ENCODE data around the gene FAM241B.

The FAM241B gene, protein sequence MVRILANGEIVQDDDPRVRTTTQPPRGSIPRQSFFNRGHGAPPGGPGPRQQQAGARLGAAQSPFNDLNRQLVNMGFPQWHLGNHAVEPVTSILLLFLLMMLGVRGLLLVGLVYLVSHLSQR

DNA sequence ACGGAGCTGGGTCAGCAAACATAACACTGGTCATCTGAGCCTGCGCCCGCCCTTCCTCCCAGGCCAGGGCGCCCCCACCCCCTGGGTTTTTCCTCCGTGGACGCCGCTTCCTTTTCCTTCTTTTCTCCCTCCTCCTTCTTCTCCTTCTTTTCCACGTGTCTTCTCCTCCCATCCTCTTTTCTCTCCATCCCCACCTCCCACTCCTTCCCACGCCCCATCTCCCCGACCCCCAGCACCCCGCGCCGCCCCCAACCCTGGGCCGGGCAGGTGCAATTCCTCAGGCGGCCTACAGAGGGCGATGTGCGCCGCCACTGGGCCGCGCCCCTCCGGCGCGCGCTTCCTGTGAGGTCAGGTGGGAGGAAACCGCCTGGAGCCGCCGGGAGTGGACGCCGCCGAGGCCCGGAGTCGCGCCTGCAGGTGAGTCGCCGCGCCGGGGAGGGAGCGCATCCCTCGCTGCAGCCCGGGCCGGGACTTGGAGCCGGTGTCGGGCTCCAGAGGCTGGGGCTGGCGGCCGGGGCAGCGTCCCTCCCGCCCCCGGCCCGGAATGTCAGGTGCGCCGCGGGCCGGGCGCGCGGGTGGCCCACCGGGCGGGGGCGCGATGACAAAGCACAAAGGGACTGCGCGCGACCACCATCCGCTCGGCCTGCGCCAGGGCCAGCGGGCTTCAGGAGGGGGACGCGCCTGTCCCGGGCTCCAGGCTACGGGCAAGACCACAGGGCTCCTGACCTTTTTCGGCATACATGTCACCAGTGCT, at the start of gene FAM241B:
FAM241B (plus strand) TSS at position 351 of the 754 bp plus-strand sequence. CDS start 1,497 bp downstream, outside the sequence.
- peak; percentile 82 for DNase-seq

DNA sequence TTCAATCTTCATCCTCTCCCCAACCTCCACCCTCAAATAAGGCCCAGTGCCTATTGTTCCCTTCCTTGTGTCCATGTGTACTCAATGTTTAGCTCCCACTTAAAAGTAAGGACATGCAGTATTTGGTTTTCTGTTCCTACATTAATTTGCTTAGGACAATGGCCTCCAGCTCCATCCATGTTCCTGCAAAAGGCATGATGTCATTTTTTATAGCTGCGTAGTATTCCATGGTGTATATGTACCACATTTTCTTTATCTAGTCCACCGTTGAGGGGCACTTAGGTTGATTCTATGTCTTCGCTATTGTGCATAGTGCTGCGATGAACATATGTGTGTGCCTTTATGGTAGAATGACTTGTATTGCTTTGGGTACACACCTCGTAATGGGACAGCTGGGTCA, 49.6 kb upstream of the FAM241B start:
- no peak for DNase-seq

DNA sequence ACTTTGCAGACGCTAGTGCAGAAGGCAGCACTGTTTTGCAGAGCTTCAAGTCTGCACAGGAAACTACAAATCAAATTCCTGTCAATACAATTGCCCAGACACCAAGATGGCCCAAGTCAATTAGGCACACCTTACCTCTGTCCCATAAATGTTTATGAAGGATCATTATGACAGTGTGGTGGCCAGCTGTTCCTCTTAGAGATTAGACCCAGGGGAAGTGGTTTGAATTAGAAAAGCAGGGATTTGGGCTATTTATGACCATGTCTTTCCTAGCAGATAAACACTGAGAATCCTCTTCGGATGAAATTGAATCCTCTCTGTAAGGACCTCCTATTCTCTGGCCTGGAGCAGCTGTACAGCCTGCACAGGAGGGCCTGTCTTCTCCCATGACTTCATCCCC, 46.9 kb upstream of the FAM241B start:
- DNase-seq, result no peak

DNA sequence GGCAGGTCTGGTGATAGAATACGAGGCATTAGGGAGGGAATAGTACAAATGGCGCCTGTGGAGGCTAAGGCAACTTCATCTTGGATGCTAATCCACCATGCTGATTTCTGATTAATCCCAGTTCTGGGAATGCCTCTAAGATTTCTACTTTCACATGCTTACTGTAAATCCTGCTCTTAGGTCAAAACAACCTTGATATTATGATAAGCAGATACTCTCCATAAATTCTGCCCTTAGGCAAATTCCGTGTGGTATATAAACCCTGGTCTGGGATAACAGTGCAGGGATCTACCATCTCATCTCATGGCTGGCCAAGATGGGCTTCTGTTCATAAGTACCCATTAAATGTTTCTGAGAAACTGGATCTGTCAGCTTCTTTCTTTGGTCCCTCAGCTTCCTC, 45.4 kb upstream of the FAM241B start:
- no peak for DNase-seq

DNA sequence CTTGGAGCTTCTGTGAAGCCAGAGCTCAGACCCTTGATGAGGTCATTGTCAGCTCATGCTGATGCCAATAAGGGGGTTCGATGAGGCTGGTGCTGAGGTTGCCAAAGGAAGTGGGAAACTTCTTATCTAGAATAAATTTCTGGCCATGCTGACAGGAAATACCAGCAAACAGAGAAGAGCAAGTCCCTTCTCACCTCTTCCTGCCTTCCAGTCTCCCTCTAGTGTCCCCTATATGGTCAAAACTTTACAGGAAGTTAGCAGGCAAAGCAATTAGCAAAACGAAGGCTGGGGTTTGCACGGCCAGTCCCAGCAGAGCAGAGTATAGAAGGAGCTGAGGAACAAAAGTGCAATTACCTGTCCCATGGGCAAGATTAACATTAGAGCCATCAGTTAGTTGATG, 41.7 kb upstream of the FAM241B start:
- DNase-seq, result no peak

DNA sequence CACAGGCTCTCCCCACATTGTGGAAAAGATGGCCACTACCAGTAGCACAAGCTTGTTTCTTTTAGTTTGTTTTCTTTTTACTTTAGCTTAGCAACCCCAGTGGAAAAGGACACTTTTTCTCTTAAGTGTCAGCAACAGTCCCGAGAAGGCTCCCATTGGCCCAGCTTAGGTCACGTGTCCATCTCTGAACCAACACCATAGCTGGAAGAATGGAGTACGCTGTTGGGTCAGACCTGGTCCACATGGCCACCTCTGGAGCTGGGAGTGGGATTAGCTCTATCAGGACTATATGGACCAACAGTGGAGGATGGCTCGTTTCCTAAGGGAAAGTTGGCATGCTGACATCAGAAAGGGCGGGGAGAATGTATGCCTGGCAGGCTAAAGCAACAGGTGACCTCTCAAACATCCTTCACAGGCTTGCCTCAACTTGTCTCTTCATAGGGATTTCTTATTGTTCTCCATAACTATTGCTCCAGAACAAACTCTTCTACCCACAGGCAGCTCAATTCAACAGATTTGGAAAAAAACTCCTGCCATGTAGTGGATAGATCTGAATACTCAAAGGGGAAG, 29.2 kb upstream of the FAM241B start:
- no peak for DNase-seq

DNA sequence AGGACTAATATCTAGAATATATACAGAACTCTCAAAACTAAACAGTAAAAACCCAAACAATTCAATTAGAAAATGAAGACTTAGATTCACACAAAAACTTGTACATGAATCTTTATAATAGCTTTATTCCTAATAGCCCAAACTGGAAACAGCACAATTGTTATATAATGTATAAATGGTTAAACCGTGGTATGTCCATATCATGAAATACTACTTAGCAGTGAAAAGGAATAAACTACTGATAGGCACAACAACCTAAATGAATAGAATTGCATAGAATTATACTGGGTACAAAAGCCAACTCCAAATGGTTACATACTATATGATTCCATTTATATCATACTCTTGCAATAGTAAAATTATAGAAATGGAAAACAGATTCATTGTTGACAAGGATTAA, 21.0 kb upstream of the FAM241B start:
- no peak for DNase-seq

DNA sequence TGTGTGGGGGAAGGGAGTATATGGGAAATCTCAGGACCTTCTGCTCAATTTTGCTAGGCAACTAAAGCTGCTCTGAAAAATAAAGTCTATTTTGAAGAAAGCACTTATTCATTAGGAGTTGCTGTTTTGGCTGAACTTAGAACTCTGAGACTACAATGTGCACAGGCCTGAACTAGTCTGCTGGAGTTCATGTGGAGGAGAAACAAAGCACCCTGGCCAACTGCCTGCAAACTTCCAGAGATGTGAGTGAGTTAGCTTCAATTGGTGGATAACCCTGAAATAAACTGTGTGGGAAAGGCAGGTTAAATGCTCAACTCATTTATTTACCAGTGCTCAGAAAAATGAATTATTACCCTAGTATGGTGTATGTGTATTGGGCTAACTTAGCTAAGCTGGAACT, 17.3 kb upstream of the FAM241B start:
- DNase-seq, result no peak

DNA sequence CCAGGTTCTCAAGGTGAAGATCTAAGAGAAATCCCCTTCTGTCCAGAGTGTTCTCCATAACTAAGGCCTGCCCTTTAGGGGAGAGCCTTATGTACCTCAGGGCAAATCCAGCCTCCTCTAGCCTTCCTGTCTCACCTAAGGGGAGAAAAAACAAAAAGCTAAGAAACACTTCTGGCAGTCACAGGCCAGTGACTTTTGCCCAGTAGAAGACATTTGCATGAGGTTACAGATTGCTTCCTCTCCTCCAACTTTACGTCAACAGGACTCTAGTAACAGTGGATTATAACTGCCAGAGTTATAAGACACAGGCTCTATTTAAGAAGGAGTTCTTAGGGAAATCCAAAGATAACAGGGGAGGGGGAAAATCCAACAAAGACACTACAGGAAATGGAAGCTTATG, 15.9 kb upstream of the FAM241B start:
- DNase-seq, result no peak

DNA sequence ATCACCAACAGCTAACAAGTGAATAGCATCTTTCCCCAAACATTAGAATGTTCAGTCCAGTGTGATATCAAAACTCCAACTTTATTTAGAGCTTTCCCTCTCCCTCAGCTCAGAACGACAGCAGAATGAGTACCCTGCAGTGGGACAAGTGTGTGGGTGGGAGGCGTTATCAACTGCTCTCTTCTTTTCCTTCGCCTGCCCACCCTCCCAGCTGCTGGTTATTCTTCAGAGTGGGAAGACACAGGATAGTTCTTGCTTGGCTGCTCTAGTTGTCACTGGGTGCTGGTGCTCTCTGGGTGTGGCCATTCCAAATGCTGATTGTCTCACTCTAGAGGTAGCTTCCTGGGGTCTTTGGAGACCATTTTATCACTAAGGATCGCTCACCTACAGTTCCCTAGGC, 13.7 kb upstream of the FAM241B start:
- DNase-seq, result no peak

DNA sequence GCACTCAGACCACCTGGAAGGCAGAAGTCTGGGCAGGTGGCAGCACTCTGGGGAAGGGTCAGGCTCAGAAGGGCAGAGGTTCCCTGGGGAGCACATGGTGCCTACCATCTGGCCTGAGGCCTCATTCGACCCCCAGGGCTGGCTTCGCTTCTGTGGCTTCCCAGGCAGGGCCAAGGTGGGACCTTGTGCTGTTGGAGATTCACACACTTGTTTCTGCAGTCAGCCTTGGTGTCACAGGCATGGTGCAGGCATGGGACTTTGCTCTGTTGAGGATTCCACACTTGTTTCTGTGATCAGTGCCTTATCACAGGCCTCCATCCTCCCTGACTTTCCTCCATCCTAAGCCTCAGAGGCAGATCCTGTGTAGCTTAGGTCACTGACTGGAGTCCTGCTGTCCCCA, 11.3 kb upstream of the FAM241B start:
- DNase-seq, result no peak

DNA sequence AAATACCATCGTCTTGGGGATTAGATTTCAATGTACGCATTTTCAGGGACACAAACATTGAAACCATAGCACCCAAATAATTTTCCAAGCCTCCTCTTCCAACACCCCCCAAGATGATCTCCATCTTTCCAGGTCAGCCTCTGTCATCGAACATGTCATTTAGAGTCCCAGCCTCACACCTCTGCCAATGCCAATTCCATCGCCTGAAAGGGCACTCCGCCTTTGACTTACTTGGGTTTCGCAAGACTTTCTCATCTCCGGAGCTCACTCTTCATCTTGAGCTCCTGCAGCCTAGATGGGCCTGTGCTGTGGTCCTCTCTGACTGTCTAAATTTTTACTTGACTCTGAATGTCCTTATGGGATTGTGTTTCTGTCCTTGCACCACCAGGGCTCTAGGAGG, 10.4 kb upstream of the FAM241B start:
- no peak for DNase-seq

DNA sequence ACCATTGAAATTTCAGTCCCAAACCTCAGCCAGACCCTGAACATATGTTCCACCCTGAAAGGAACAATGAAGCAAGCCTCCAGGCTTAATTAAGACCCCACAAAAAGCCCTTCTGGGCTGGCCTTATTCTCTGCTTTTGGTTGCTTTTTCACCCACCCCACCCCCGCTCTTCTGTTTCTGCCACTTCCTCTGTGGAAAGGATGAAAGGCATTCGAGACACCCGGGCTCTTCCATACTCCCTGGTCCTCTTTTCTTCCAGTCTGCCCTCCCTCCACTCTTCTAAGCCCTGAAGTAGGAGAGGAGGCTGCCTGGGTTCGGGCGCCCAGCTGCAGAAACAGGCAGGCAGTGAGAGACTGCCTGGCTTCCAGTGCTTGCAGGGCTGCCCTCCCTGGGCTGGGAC, 9.4 kb upstream of the FAM241B start:
- DNase-seq, result no peak

DNA sequence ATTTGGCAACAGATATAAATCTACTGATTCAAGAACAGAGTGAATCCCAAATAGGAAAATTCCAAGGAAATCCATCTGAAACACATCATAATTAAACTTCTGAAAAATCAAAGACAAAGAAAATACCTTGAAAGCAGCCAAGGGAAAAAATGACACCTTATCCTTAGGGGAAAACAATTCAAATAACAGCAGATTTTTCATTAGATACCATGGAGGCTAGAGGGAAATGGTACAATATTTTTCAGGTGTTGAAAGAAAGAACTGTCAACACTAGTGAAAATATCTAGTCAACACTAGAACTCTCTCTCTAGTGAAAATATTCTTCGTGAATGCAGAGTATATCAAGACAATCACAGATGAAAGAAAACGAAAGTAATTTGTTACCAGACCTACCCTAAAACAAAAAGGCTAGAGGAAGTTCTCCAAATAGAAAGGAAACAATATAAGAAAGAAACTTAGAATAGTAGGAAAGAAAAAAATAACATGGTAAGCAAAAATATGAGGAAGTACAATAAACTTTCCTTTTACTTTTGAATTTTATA, 5.7 kb upstream of the FAM241B start:
- DNase-seq, result no peak

DNA sequence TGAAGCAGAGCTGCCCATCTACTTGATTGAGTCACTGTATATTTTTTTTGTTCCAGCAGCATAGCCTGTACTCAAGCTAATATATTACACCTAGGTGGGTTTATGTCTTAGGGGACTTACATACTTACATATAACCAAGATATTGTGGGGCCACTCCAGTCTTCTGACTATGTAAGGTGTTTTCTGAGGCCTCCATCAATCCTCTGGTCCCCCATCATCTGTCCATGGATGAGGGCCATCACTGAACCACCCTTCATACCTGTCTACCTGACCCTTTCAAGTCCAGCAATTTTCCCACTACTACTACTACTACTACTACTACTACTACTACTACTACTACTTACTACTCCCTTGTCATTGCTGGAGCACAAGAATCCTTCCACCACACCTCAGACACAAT, 3.2 kb upstream of the FAM241B start:
- no peak for DNase-seq

DNA sequence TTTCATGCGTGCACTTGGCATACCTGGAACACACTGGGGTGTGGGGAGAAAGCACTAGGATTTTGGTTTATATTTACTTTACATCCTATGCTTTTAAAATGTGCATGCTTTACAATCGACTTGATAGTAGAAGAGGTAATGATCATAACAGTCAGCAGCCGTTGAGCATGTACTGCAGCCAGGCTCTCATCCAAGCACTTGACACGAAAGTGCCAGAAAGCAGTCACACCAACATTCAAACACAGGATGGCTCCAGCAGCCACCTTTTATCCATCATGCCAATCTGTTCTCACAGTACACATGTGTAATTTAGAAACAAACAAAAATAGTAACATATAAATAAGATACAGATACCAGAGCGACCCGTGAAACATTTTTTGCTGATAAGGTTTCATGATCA, 1.2 kb upstream of the FAM241B start:
- no peak for DNase-seq

DNA sequence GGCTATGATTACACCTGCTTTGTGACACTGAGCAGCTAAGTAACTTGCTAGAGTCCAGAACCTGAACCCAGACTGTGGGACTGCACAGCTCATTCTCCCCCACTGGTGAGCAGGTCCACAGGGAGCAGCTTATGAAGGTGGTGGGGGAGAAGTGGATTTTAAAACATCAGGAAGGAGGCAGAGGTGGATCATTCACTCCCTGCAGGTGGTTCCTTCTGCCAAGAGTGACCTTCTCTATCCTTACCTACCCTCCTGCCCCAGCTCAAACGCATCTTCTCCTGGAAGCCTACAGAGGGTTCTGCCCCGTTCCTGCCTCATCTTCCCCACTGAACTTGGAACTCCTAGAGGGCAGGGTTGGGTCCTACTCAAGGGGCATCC, 539 bp upstream of the FAM241B start:
- DNase-seq, result no peak

DNA sequence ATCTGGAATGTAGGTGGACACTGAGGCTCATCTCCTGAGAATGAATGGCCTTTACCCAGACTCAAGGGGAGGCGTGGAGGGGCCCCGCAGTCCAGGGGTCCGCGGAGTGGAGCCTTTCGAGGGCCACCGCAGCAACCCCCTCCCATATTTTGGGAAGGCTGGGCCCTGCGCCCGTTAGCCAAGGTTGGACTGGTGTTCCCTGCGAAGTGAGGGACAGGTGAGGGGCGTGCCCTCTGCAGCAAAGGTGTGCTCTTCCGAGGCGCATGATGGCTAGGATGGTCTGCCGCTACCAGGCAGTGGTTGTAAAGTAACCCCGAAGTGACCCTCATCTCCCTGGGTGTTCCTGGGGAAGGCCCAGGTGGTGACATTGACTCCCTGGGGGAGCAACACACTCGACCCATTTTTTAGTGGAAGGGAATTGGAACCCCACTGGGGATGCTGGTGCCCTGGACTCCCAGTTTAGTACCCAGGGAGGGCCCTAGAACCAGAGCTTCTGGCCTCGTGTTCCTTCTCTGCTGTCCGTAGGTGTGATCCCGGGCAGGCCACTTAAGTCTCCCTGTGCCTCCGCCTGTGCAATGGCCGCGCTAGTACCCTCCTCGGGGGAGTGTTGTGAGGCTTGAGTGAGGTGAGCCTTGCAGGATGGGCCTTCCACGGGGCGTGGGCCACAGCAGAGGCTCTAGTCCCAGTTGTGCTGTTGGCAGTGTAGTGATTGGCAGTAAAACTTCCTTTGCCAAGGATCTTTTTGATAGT, 779 bp downstream of the FAM241B start:
- peak; percentile 30 for DNase-seq

DNA sequence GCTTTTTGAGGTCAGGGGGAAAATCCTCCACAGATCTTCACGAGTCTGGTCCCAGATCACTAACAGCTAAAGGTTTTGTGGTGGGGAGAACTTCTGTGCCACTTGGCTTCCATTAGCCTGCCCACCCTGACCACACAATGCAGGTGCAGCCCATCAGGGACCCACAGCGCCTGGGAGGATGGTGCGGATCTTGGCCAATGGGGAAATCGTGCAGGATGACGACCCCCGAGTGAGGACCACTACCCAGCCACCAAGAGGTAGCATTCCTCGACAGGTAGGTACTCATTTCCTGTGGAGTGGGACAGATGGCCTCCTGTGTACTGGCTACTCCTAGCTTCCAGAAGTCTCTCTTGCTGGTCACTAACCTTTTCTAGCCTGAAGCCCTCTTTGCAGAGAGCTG, 1.5 kb downstream of the FAM241B start:
- peak; percentile 18 for DNase-seq

DNA sequence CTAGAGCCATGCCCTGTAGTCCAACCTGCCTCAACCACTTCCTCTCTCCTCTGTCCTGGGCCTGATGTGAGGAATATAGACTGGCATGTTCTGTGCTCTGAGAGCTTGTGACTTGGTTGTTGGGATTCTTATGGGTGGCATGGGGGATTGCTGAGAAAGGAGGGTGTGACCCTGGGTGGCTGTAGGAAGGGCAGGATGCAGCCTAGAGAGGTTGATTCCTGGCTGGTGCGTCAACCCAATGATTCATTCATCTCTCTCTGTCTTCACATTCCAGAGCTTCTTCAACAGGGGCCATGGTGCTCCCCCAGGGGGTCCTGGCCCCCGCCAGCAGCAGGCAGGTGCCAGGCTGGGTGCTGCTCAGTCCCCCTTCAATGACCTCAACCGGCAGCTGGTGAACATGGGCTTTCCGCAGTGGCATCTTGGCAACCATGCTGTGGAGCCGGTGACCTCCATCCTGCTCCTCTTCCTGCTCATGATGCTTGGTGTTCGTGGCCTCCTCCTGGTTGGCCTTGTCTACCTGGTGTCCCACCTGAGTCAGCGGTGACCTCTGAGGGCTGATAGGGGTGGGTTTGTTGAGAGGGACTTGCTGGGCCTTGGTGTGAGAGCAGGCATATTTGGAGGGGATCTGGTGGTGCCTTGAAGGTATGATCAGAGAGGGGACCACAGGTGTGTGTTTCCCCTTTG, 2.6 kb downstream of the FAM241B start:
- DNase-seq, result no peak

DNA sequence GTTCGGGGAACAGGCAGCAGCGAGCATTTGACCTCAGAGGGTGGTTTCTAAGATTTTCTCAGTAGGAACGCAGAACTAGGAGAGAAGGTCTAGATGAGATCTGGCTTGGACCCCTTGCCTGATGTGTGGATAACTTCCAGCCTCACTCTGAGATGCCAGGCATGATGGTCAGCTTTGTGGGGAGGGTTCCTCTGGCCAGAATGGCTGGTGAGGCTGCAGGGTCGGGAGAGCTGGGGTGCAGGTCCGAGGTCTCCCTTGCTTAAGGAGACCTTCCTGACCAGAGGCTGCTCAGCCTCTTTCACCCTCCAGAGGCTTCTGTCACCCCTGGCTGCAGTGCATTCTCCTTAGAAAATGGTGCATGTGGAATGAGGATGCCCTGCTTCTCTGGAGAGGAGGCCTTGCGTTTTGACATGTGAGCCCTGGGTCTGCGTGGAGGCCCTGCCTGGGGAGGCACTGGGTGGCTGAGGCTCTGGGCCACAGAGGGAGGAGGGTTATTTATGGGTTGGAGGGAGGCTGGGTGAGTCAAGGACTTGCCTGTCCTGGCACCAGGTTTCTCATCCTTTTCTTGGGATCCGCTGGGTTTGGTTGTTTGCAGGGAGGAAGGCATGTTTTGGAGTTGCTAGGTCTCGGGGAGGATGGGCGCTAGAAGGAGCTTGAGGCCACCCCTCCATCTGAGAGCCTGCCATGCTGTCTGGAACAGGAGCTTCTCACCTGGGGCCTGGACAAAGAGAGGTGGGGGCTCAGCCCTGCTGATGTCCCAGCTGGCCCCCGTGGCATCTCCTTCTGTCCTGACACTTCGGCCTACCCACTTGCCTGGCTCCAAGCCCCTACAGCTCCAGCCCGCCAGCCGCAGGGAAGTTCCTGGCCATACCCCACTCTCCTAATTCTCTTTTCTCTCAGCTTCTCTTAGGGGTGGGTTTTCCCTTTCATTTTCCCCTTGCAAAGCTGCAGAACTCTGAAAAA, 3.9 kb downstream of the FAM241B start:
- DNase-seq, result peak; percentile 17
